SU-DHL-6 (cell line): Measurements from ENCODE around the gene AKAP8L.

ENCODE experiments used
- H2AFZ ChIP-seq: fragments of 200-600 bp; sonication (generic); 2 replicates; pipeline ENCODE4 v1.6.1; 2014; ENCODE audit warnings: low read depth, mild to moderate bottlenecking, moderate library complexity, mixed read lengths, antibody characterized with exemption, low read length; ENCODE audit not compliant: severe bottlenecking
- H3F3A ChIP-seq: fragments of 200-600 bp; shearing (Covaris generic); 2 replicates; pipeline ENCODE4 v1.6.0; 2016; ENCODE audit warnings: antibody characterized with exemption, mild to moderate bottlenecking; ENCODE audit not compliant: insufficient read depth
- H3K27ac ChIP-seq: fragments of 200-600 bp; sonication (generic); 2 replicates; pipeline ENCODE4 v1.5.1; 2016; ENCODE audit warnings: low read depth, mild to moderate bottlenecking, low read length, moderate library complexity, mixed read lengths
- H3K27me3 ChIP-seq: fragments of 200-600 bp; sonication (generic), shearing (Covaris generic); 2 replicates; pipeline ENCODE4 v1.6.0; 2014; ENCODE audit warnings: mild to moderate bottlenecking, low read length
- H3K36me3 ChIP-seq: fragments of 200-600 bp; sonication (generic); 2 replicates; pipeline ENCODE4 v1.6.1; 2014; ENCODE audit warnings: mild to moderate bottlenecking, low read length, mixed read lengths
- H3K4me2 ChIP-seq: fragments of 300-600, 200-600 bp; shearing (Covaris generic), sonication (generic); 2 replicates; pipeline ENCODE4 v1.6.0; 2014; ENCODE audit warnings: low read length, low read depth, mild to moderate bottlenecking; ENCODE audit not compliant: poor library complexity, severe bottlenecking
- H3K4me3 ChIP-seq: fragments of 200-600 bp; sonication (generic); 2 replicates; pipeline ENCODE4 v1.5.1; 2014; ENCODE audit warnings: antibody characterized with exemption, low read length, mild to moderate bottlenecking, mixed read lengths; ENCODE audit not compliant: insufficient read depth, poor library complexity, severe bottlenecking
- H3K79me2 ChIP-seq: fragments of 200-600 bp; sonication (generic); 2 replicates; pipeline ENCODE4 v1.6.1; 2014; ENCODE audit warnings: mild to moderate bottlenecking, low read length, moderate library complexity; ENCODE audit not compliant: insufficient read depth
- H3K9ac ChIP-seq: fragments of 200-600 bp; sonication (generic); 2 replicates; pipeline ENCODE4 v1.7.0; 2014; ENCODE audit warnings: mild to moderate bottlenecking, low read length
- H3K9me2 ChIP-seq: fragments of 200-600 bp; sonication (generic); replicated peaks from 2 replicates; pipeline ENCODE4 v1.6.1; 2014; ENCODE audit warnings: low read length; ENCODE audit not compliant: insufficient read depth
- H3K9me3 ChIP-seq: fragments of 200-600 bp; sonication (generic); 2 replicates; pipeline ENCODE4 v1.6.1; 2014; ENCODE audit warnings: low read length, mixed read lengths; ENCODE audit not compliant: insufficient read depth
- H4K20me1 ChIP-seq: fragments of 200-600 bp; sonication (generic); 2 replicates; pipeline ENCODE4 v1.6.1; 2014; ENCODE audit warnings: low read depth, mild to moderate bottlenecking, antibody characterized with exemption, low read length, moderate library complexity, mixed read lengths
- CTCF ChIP-seq: fragments of 200-600 bp; sonication (generic); IDR thresholded peaks from one replicate; pipeline ENCODE4 v1.5.1; 2017; ENCODE audit warnings: antibody characterized with exemption, mild to moderate bottlenecking, low read length, moderate library complexity; ENCODE audit not compliant: insufficient read depth, poor library complexity, severe bottlenecking
- EZH2phosphoT487 ChIP-seq: fragments of 200-600 bp; sonication (generic), shearing (Covaris generic); conservative IDR thresholded peaks from 2 replicates; pipeline ENCODE4 v1.6.1; 2018; ENCODE audit warnings: mild to moderate bottlenecking, antibody characterized with exemption, low read length, moderate library complexity, mixed read lengths

Gene AKAP8L

DNA sequence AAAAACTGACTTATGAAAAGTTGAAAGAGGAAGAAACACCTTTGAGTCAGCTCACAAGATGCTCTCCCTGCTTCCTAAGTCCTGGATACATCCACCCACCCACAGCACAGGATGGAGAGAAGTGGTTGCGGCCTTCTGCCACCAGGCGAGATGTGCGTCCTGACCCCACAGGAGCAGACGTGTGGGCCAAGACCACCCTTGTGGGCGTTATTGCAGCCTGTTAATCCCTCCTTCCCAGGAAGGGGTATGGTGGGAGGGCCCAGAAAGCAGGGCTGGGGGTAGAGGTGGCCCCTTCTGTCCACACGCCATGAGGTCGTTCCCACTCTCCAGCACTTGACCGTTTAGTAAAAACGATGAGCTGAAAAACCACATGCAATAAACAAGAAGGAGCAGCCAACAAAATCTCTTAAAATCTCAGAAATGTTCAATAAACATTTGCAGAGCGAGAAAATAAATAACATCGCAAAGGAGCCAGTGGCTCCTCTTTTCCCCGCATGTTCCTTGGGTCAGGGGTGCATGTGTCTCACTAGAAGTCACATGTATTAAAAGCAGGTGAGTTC lies 2.4 kb upstream of the AKAP8L start:
- H3K9me3 ChIP-seq: no peaks in the 10 kb centered on the region
- no peak overlapping the region for H3K4me3 ChIP-seq
- no peaks in the 10 kb centered on the region for H3K9me2 ChIP-seq
- peaks cover 1% of the 10 kb centered on the region; the same call in 1 of the 2 replicates for H4K20me1 ChIP-seq
- H3K27me3 ChIP-seq: no peaks in the 10 kb centered on the region
- peaks cover 7% of the 10 kb centered on the region; the same call in 1 of the 2 replicates for H3K36me3 ChIP-seq
- H3K79me2 ChIP-seq: peaks cover 25% of the 10 kb centered on the region
- H3K27ac ChIP-seq: no peak overlapping the region
- no peak for TF ChIP-seq CTCF
- no peak for TF ChIP-seq EZH2phosphoT487
- no peak overlapping the region for H2AFZ ChIP-seq
- 0 out of 2 replicates have a peak, but pooled peaks cover 8% of the 10 kb centered on the region for H3F3A ChIP-seq
- H3K9ac ChIP-seq: no peak overlapping the region
- no peak overlapping the region for H3K4me2 ChIP-seq

DNA sequence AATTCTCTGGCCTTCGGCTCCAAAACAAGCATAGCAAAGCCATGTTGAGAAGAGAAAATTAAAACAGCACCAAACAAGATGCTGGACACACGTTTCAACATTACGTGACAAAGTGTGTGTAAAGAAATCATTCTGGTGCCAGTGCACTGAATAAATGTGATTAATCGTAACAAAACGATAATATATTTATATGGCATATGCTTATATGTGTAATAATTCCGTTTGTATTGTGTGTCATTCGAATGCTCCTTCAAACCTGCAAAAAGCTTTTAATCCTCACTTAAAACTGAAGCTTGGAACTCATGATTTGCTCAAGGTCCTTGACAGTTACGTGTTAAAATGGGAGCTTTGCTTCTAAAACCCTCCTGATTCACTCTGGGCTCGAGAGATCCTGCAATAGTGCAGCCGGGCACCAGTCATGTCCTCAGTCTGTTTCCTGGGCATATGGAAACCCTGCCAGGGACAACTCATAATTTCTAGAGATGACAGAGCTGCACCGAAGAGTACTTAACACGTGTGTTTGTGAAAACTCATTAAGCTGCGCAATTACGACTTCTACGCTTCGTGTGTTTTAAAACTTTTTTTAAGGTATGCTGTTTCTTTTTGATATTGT lies 731 bp upstream of the AKAP8L start:
- Histone ChIP-seq H3K9ac (peak overlapping the region; percentile 35), H3K4me2 (peak overlapping the region; percentile 58), H3K36me3 (peaks cover 7% of the 10 kb centered on the region; the same call in 1 of the 2 replicates), H3K79me2 (peaks cover 42% of the 10 kb centered on the region), H3K27ac (0 out of 2 replicates have a peak overlapping the region, but pooled peaks have one; percentile 15), H2AFZ (no peak overlapping the region), H3K4me3 (no peak overlapping the region), H3K27me3 (no peaks in the 10 kb centered on the region), H4K20me1 (peaks cover 4% of the 10 kb centered on the region; the same call in 1 of the 2 replicates), H3K9me3 (no peaks in the 10 kb centered on the region), H3F3A (0 out of 2 replicates have a peak, but pooled peaks cover 8% of the 10 kb centered on the region), H3K9me2 (no peaks in the 10 kb centered on the region)
- TF ChIP-seq CTCF (no peak), EZH2phosphoT487 (no peak)

GRCh38 chr19:15418231-15418578 lies 583 bp downstream of the AKAP8L start:
- no peaks in the 10 kb centered on the region for H3K27me3 ChIP-seq
- peak overlapping the region; percentile 95 for H3K9ac ChIP-seq
- H3K9me2 ChIP-seq: no peaks in the 10 kb centered on the region
- peak overlapping the region; percentile 82 for H3K4me2 ChIP-seq
- H3K9me3 ChIP-seq: no peaks in the 10 kb centered on the region
- H3F3A ChIP-seq: 0 out of 2 replicates have a peak, but pooled peaks cover 8% of the 10 kb centered on the region
- 0 out of 2 replicates have a peak, but pooled peaks cover under 1% of the 10 kb centered on the region for H3K36me3 ChIP-seq
- H4K20me1 ChIP-seq: peaks cover 4% of the 10 kb centered on the region; the same call in 1 of the 2 replicates
- TF ChIP-seq EZH2phosphoT487: no peak
- TF ChIP-seq CTCF: no peak
- peak overlapping the region; percentile 93 for H3K4me3 ChIP-seq
- peak overlapping the region; percentile 22 for H2AFZ ChIP-seq
- H3K27ac ChIP-seq: peak overlapping the region; percentile 71
- peaks cover 55% of the 10 kb centered on the region for H3K79me2 ChIP-seq
